GM21529 (cell line): Measurements from ENCODE around the gene ELK4.
"Not testable (repeated sequence)": the region's sequence is repeated elsewhere in the genome, so short reads cannot be mapped to it uniquely, and the experiment has no call there.

Experiments used
- ATAC-seq: cut with Tn5 transposase; IDR thresholded peaks from one replicate; pipeline ENCODE4 v1.9.1; 2021; ENCODE audit not compliant: unreplicated experiment

ELK4 gene

GRCh38 chr1:205664399-205665017, 32.7 kb upstream of the ELK4 start:
- no peak for ATAC-seq

- ATAC-seq = no peak
Measured at GRCh38 chr1:205663286-205663936, 31.6 kb upstream of the ELK4 start.

- ATAC-seq = no peak
Measured at GRCh38 chr1:205662791-205663190, 31.0 kb upstream of the ELK4 start.

GRCh38 chr1:205662135-205662738, 30.4 kb upstream of the ELK4 start:
- ATAC-seq = no peak

- ATAC-seq = no peak
Measured at GRCh38 chr1:205661429-205662134, 29.8 kb upstream of the ELK4 start.

GRCh38 chr1:205660361-205660760, 28.6 kb upstream of the ELK4 start:
- ATAC-seq = no peak

GRCh38 chr1:205658943-205659581, 27.3 kb upstream of the ELK4 start:
- peak; percentile 61 for ATAC-seq

GRCh38 chr1:205656236-205656635, 24.4 kb upstream of the ELK4 start:
- ATAC-seq = no peak

GRCh38 chr1:205652984-205653383, 21.2 kb upstream of the ELK4 start:
- ATAC-seq = no peak

- no peak for ATAC-seq
Measured at GRCh38 chr1:205650241-205650640, 18.4 kb upstream of the ELK4 start.

- no peak for ATAC-seq
Measured at GRCh38 chr1:205645519-205645918, 13.7 kb upstream of the ELK4 start.

GRCh38 chr1:205642679-205643307, 11.0 kb upstream of the ELK4 start:
- ATAC-seq = no peak

GRCh38 chr1:205639567-205639966, 7.8 kb upstream of the ELK4 start:
- no peak for ATAC-seq

- no peak for ATAC-seq
Measured at GRCh38 chr1:205637854-205638468, 6.2 kb upstream of the ELK4 start.

GRCh38 chr1:205636732-205637131, 4.9 kb upstream of the ELK4 start:
- no peak for ATAC-seq

GRCh38 chr1:205636138-205636530, 4.3 kb upstream of the ELK4 start:
- ATAC-seq = not testable (repeated sequence)

- no peak for ATAC-seq
Measured at GRCh38 chr1:205633421-205633976, 1.7 kb upstream of the ELK4 start.

- no peak for ATAC-seq
Measured at GRCh38 chr1:205632669-205633169, 908 bp upstream of the ELK4 start.

- peak; percentile 61 for ATAC-seq
Measured at GRCh38 chr1:205631010-205631767, 622 bp downstream of the ELK4 start.
